Fibroblast of lung (primary cell): Measurements from ENCODE around the gene AURKB. TPM values are rescaled to one million over a fixed set of nuclear protein-coding genes. Genes with fewer than 3 reads are reported as not detected.

Experiments
- DNase-seq, 2 donors: peaks; one replicate each; pipeline versions ENCODE4 v3.0.0 to v3.0.0-alpha.2; 2010; ENCODE audit warnings: low read depth in 2 of 2
- H2AFZ ChIP-seq: 2 replicates; pipeline ENCODE4 v1.5.1; 2012; ENCODE audit warnings: low read length, control low read depth, inconsistent platforms
- H3K27ac ChIP-seq: 2 replicates; pipeline ENCODE4 v1.5.1; 2011; ENCODE audit warnings: low read length, control low read depth; ENCODE audit not compliant: insufficient read depth
- H3K27me3 ChIP-seq: 2 replicates; pipeline ENCODE4 v1.5.1; 2011; ENCODE audit warnings: mild to moderate bottlenecking, low read length; ENCODE audit not compliant: control insufficient read depth, insufficient read depth
- H3K36me3 ChIP-seq: 2 replicates; pipeline ENCODE4 v1.5.1; 2011; ENCODE audit warnings: low read length; ENCODE audit not compliant: control insufficient read depth, insufficient read depth
- H3K4me1 ChIP-seq: 2 replicates; pipeline ENCODE4 v1.5.1; 2011; ENCODE audit warnings: low read length; ENCODE audit not compliant: control insufficient read depth, insufficient read depth; ENCODE audit errors: extremely low read depth
- H3K4me2 ChIP-seq: 2 replicates; pipeline ENCODE4 v1.5.1; 2011; ENCODE audit warnings: low read length, control low read depth; ENCODE audit not compliant: insufficient read depth; ENCODE audit errors: extremely low read depth
- H3K4me3 ChIP-seq, 4 experiments: fragments of 200-600 bp in 1 of 4; sonication (generic) in 1 of 4; replicated peaks in 1 of 4; 2 replicates each; pipeline ENCODE4 v1.5.1; 2011 to 2016; ENCODE audit warnings: low read length in 4 of 4, low read depth in 3 of 4, mild to moderate bottlenecking in 3 of 4, control low read depth in 2 of 4, inconsistent platforms in 1 of 4, mixed read lengths in 1 of 4; ENCODE audit not compliant: insufficient read depth in 1 of 4; ENCODE audit errors: control extremely low read depth in 1 of 4
- H3K79me2 ChIP-seq: 2 replicates; pipeline ENCODE4 v1.5.1; 2012; ENCODE audit warnings: mild to moderate bottlenecking, low read length, inconsistent platforms; ENCODE audit not compliant: control insufficient read depth, insufficient read depth
- H3K9ac ChIP-seq: 2 replicates; pipeline ENCODE4 v1.5.1; 2011; ENCODE audit warnings: mild to moderate bottlenecking, low read length, control low read depth; ENCODE audit not compliant: insufficient read depth
- H3K9me3 ChIP-seq: 2 replicates; pipeline ENCODE4 v1.5.1; 2012; ENCODE audit warnings: low read depth, low read length; ENCODE audit not compliant: control insufficient read depth, insufficient read depth
- H4K20me1 ChIP-seq: 2 replicates; pipeline ENCODE4 v1.5.1; 2011; ENCODE audit warnings: low read length; ENCODE audit not compliant: control insufficient read depth, insufficient read depth; ENCODE audit errors: extremely low read depth
- CTCF ChIP-seq, 2 donors: IDR thresholded peaks in 1 of 2; conservative IDR thresholded peaks in 1 of 2; 1 replicate in 1 of 2; 2 replicates in 1 of 2; pipeline ENCODE4 v1.5.1; 2011 to 2012; ENCODE audit warnings: low read length in 2 of 2, control low read depth in 1 of 2, inconsistent platforms in 1 of 2, low read depth in 1 of 2, mild to moderate bottlenecking in 1 of 2
- EZH2 ChIP-seq: IDR thresholded peaks from 2 replicates; pipeline ENCODE4 v1.5.1; 2012; ENCODE audit warnings: low read length, control low read depth, mild to moderate bottlenecking; ENCODE audit errors: missing control alignments
- polyA plus RNA-seq, 2 donors: library from polyadenylated mRNA; depleted of rRNA in 1 of 2; stranded (reverse) in 1 of 2; unstranded in 1 of 2; fragments of >200 nt; gene quantifications; 2 replicates each; pipeline ENCODE4 v1.2.1, GENCODE V29; 2011 to 2012; ENCODE audit warnings: missing spikeins in 1 of 2
- total RNA-seq: library from RNA; depleted of rRNA; stranded (reverse); fragments of >200 nt; gene quantifications from 2 replicates; pipeline ENCODE4 v1.2.1, GENCODE V29; 2014

The AURKB gene
- total and polyA plus RNA-seq, 2 donors (not counting 1 experiment from before 2014, with no cell fraction given), result 7.5 to 8.4 TPM

- Histone ChIP-seq H3K9me3 (no peaks in the 10 kb centered on the region), H3K4me1 (peaks cover 3% of the 10 kb centered on the region), H3K9ac (no peak overlapping the region), H3K4me3 (no peak overlapping the region), H2AFZ (no peak overlapping the region), H3K4me2 (no peak overlapping the region), H3K27ac (no peak overlapping the region), H3K27me3 (no peaks in the 10 kb centered on the region), H3K36me3 (no peaks in the 10 kb centered on the region), H4K20me1 (no peaks in the 10 kb centered on the region), H3K79me2 (peaks cover 23% of the 10 kb centered on the region)
- no peak for DNase-seq
- TF ChIP-seq EZH2 (no peak), CTCF (conservative IDR thresholded peaks at IDR 0.05 in 1 of 2, IDR thresholded peaks at IDR 0.05 in 1 of 2; ENCODE audit: low read depth in 1 of 2, low read length in 2 of 2) (no peak)
Observed at GRCh38 chr17:8212312-8213180, 2.2 kb upstream of the AURKB start.

- H3K4me3 ChIP-seq, result peak overlapping the region; percentile 69 to 83 (median 78)
- H2AFZ ChIP-seq, result peak overlapping the region; percentile 76
- no peaks in the 10 kb centered on the region for H3K36me3 ChIP-seq
- no peak for TF ChIP-seq CTCF (conservative IDR thresholded peaks at IDR 0.05 in 1 of 2, IDR thresholded peaks at IDR 0.05 in 1 of 2; ENCODE audit: low read depth in 1 of 2, low read length in 2 of 2)
- no peak for TF ChIP-seq EZH2
- DNase-seq, result no peak
- H3K27me3 ChIP-seq, result no peaks in the 10 kb centered on the region
- peaks cover 3% of the 10 kb centered on the region for H3K4me1 ChIP-seq
- peak overlapping the region; percentile 66 for H3K9ac ChIP-seq
- H3K27ac ChIP-seq, result peak overlapping the region; percentile 85
- no peaks in the 10 kb centered on the region for H3K9me3 ChIP-seq
- H3K4me2 ChIP-seq, result peak overlapping the region; percentile 94
- H4K20me1 ChIP-seq, result no peaks in the 10 kb centered on the region
- H3K79me2 ChIP-seq, result peaks cover 31% of the 10 kb centered on the region
Observed at GRCh38 chr17:8210761-8211458, 535 bp upstream of the AURKB start.

- H3K36me3 ChIP-seq, result no peaks in the 10 kb centered on the region
- no peak for DNase-seq
- no peaks in the 10 kb centered on the region for H3K9me3 ChIP-seq
- peaks cover 3% of the 10 kb centered on the region for H3K4me1 ChIP-seq
- H3K9ac ChIP-seq, result no peak overlapping the region
- H3K27me3 ChIP-seq, result no peaks in the 10 kb centered on the region
- H3K4me3 ChIP-seq, result no peak overlapping the region
- no peaks in the 10 kb centered on the region for H4K20me1 ChIP-seq
- no peak overlapping the region for H3K4me2 ChIP-seq
- no peak overlapping the region for H3K27ac ChIP-seq
- no peak overlapping the region for H2AFZ ChIP-seq
- TF ChIP-seq CTCF (conservative IDR thresholded peaks at IDR 0.05 in 1 of 2, IDR thresholded peaks at IDR 0.05 in 1 of 2; ENCODE audit: low read depth in 1 of 2, low read length in 2 of 2), result no peak
- TF ChIP-seq EZH2, result no peak
- H3K79me2 ChIP-seq, result peaks cover 31% of the 10 kb centered on the region
Observed at GRCh38 chr17:8206536-8206935, 3.8 kb downstream of the AURKB start.
